LNCaP clone FGC (cell line): ENCODE data around the gene GOLGA1.

ENCODE experiments used
- DNase-seq: peaks from one replicate; pipeline ENCODE4 v3.0.0-alpha.2; 2011; ENCODE audit warnings: low read depth
- H3K4me3 ChIP-seq: 2 replicates; pipeline ENCODE4 v1.5.1; 2011; ENCODE audit warnings: mild to moderate bottlenecking, low read depth, low read length, control low read depth
- CTCF ChIP-seq: IDR thresholded peaks from 2 replicates; pipeline ENCODE4 v1.5.1; 2012; ENCODE audit warnings: mild to moderate bottlenecking; ENCODE audit not compliant: control insufficient read depth, insufficient read depth; ENCODE audit errors: extremely low read depth

GOLGA1 gene

GRCh38 chr9:124869986-124870560 lies 70.8 kb downstream of the GOLGA1 start:
- H3K4me3 ChIP-seq, result peak overlapping the region; percentile 97
- no peak for DNase-seq
- TF ChIP-seq CTCF, result no peak

GRCh38 chr9:124869466-124869985 lies 71.4 kb downstream of the GOLGA1 start:
- H3K4me3 ChIP-seq, result peak overlapping the region; percentile 97
- DNase-seq, result no peak
- no peak for TF ChIP-seq CTCF

- peak; percentile 45; the same call in 1 of the 2 replicates for TF ChIP-seq CTCF
- DNase-seq, result peak; percentile 44
- peak overlapping the region; percentile 97 for H3K4me3 ChIP-seq
Measured at GRCh38 chr9:124868511-124869465, 72.1 kb downstream of the GOLGA1 start.

GRCh38 chr9:124863371-124863871 lies 77.5 kb downstream of the GOLGA1 start:
- H3K4me3 ChIP-seq, result no peak overlapping the region
- no peak for DNase-seq
- no peak for TF ChIP-seq CTCF

- TF ChIP-seq CTCF, result peak; percentile 29; the same call in 1 of the 2 replicates
- H3K4me3 ChIP-seq, result peak within 1 kb of the TSS; percentile 100
- peak; percentile 67 for DNase-seq
Measured at GRCh38 chr9:124861342-124862229, 79.3 kb downstream of the GOLGA1 start, which contains the start of the genes ARPC5L and RPL35. Gene ARPC5L (plus strand): TSS chr9:124862130. CDS start chr9:124869291, 7,161 bp downstream. Gene RPL35 (minus strand): TSS chr9:124861957. CDS start chr9:124861912, 45 bp downstream.
